K562 (cell line): ENCODE measurements around the gene A4GALT. TPM values are rescaled to one million over a fixed set of nuclear protein-coding genes. Genes with fewer than 3 reads are reported as not detected.

Experiments used
- ATAC-seq: fragments of 200-7000 bp; cut with Tn5 transposase; 3 replicates; pipeline ENCODE4 v1.9.1; 2020; ENCODE audit warnings: moderate library complexity
- BruUV-seq: library from RNA; stranded (reverse); fragments of 400-500 nt; replicated peaks from 2 replicates; lab custom pipeline; 2021; lab: Mats Ljungman, UMichigan
- CTCF ChIA-PET: fragments of 300-600 bp; formaldehyde crosslinking; extraction: SDS; loops from one replicate; lab custom pipeline; 2021; ENCODE audit warnings: low intra/inter-chr PET ratio; lab: Yijun Ruan, JAX
- POLR2A ChIA-PET: fragments of 300-600, 350-650 bp; sonication (Branson Sonifier 250); formaldehyde crosslinking; extraction: SDS; loops from one replicate; lab custom pipeline; 2021; ENCODE audit warnings: antibody characterized with exemption, inconsistent platforms; lab: Yijun Ruan, JAX
- DNase-seq, 4 experiments: peaks; one replicate each; pipeline versions ENCODE4 v3.0.0 to v3.0.0-alpha.2; 2011 to 2018; ENCODE audit warnings: low spot score in 3 of 4, mixed read lengths in 3 of 4; ENCODE audit errors: extremely low read depth in 1 of 4
- FAIRE-seq: peaks from 2 replicates; lab custom pipeline; 2011; peaks lifted over from hg19 to GRCh38; lab: Jason Lieb, UNC
- H2AFZ ChIP-seq: 2 replicates; pipeline ENCODE4 v1.6.0; 2011; ENCODE audit warnings: low read depth, low read length, control low read depth, inconsistent platforms
- H3K27ac ChIP-seq: fragments of 200-600 bp; 3 replicates; pipeline ENCODE4 v1.8.0; 2011; ENCODE audit warnings: low read depth, mild to moderate bottlenecking, control low read depth, inconsistent platforms, low read length, moderate library complexity, mixed read lengths; ENCODE audit errors: extremely low read depth
- H3K27me3 ChIP-seq, 2 experiments: fragments of 300-600 bp in 1 of 2; 2 replicates in 1 of 2; 3 replicates in 1 of 2; pipeline versions ENCODE4 v1.6.0 to v1.8.0; 2011; ENCODE audit warnings: inconsistent platforms in 2 of 2, low read length in 2 of 2, mild to moderate bottlenecking in 1 of 2, mixed read lengths in 1 of 2, moderate library complexity in 1 of 2; ENCODE audit not compliant: control insufficient read depth in 2 of 2, insufficient read depth in 2 of 2
- H3K36me3 ChIP-seq: fragments of 300-600 bp; 3 replicates; pipeline ENCODE4 v1.8.0; 2011; ENCODE audit warnings: mild to moderate bottlenecking, low read length, inconsistent platforms; ENCODE audit not compliant: control insufficient read depth, insufficient read depth
- H3K4me1 ChIP-seq, 2 experiments: fragments of 200-600 bp in 1 of 2; replicated peaks in 1 of 2; 2 replicates in 1 of 2; 3 replicates in 1 of 2; pipeline versions ENCODE4 v1.5.1 to v1.8.0; 2011; ENCODE audit warnings: inconsistent platforms in 2 of 2, low read length in 2 of 2, mild to moderate bottlenecking in 1 of 2, mixed read lengths in 1 of 2, moderate library complexity in 1 of 2; ENCODE audit not compliant: control insufficient read depth in 2 of 2, insufficient read depth in 2 of 2
- H3K4me2 ChIP-seq: 2 replicates; pipeline ENCODE4 v1.6.1; 2011; ENCODE audit warnings: low read length, control low read depth, inconsistent platforms, mixed read lengths; ENCODE audit not compliant: insufficient read depth
- H3K4me3 ChIP-seq: fragments of 200-600 bp; sonication (generic), shearing (Covaris generic); 2 replicates; pipeline ENCODE4 v1.5.1; 2016; ENCODE audit warnings: control low read depth, inconsistent platforms
- H3K79me2 ChIP-seq: fragments of 200-600 bp; 3 replicates; pipeline ENCODE4 v1.8.0; 2011; ENCODE audit warnings: low read length, inconsistent platforms; ENCODE audit not compliant: control insufficient read depth, insufficient read depth
- H3K9ac ChIP-seq, 2 experiments: 2 replicates each; pipeline versions ENCODE4 v1.6.0 to v1.6.1; 2011; ENCODE audit warnings: low read depth in 2 of 2, low read length in 2 of 2, control low read depth in 1 of 2, inconsistent platforms in 1 of 2, mild to moderate bottlenecking in 1 of 2, mixed read lengths in 1 of 2; ENCODE audit not compliant: insufficient read depth in 1 of 2
- H3K9me1 ChIP-seq: one replicate; pipeline ENCODE4 v1.6.0; 2011; ENCODE audit warnings: inconsistent platforms, mild to moderate bottlenecking, low read length, moderate library complexity; ENCODE audit not compliant: control insufficient read depth, insufficient read depth
- H3K9me3 ChIP-seq: replicated peaks from 2 replicates; pipeline ENCODE4 v1.5.1; 2011; ENCODE audit warnings: low read depth, low read length, inconsistent platforms; ENCODE audit not compliant: control insufficient read depth, insufficient read depth
- H4K20me1 ChIP-seq: replicated peaks from 2 replicates; pipeline ENCODE4 v1.6.1; 2011; ENCODE audit warnings: low read length, inconsistent platforms, mixed read lengths; ENCODE audit not compliant: control insufficient read depth, insufficient read depth
- FOXO4 ChIP-seq: fragments of 450-650 bp; formaldehyde crosslinking; IDR thresholded peaks from 2 replicates; pipeline ENCODE4 v1.4.0; 2020; ENCODE audit warnings: mild to moderate bottlenecking, moderate library complexity
- HLTF ChIP-seq: fragments of 450-650 bp; IDR thresholded peaks from 2 replicates; pipeline ENCODE4 v1.6.1; 2016
- NFIC ChIP-seq: fragments of 450-650 bp; IDR thresholded peaks from 2 replicates; pipeline ENCODE4 v1.6.1; 2017; ENCODE audit warnings: mild to moderate bottlenecking, inconsistent platforms
- SIX5 ChIP-seq, 2 experiments: IDR thresholded peaks; 2 replicates each; pipeline ENCODE4 v1.6.1; 2011; ENCODE audit warnings: low read length in 2 of 2, borderline replicate concordance in 1 of 2, low read depth in 1 of 2, mild to moderate bottlenecking in 1 of 2, moderate library complexity in 1 of 2; ENCODE audit not compliant: insufficient read depth in 1 of 2
- VEZF1 ChIP-seq: fragments of 200-800 bp; sonication (Bioruptor generic); IDR thresholded peaks from 2 replicates; pipeline ENCODE4 v1.6.1; 2017; ENCODE audit warnings: missing genetic modification characterization, missing compliant biosample characterization
- WGBS: fragments of 100-300 bp; shearing (Covaris generic); methylation state at CpG from one replicate; pipeline ENCODE4 v1.1.6; 2016; ENCODE audit warnings: low coverage, mixed read lengths; ENCODE audit not compliant: insufficient coverage; ENCODE audit errors: missing lambda C conversion rate; 5-methylcytosine and 5-hydroxymethylcytosine counted together
- in situ Hi-C: fragments of 300-500 bp; cut with MboI; formaldehyde crosslinking; loops from 4 replicates; pipeline ENCODE4 v1.15.0; 2018; ENCODE audit warnings: inconsistent platforms, mixed read lengths
- intact Hi-C: fragments of 100-400 bp; cut with micrococcal nuclease; formaldehyde crosslinking; loops from 2 replicates; pipeline ENCODE4 v1.14.2; 2022
- polyA plus RNA-seq, 8 experiments: library from polyadenylated mRNA; depleted of rRNA in 4 of 8; stranded (reverse) in 5 of 8; unstranded in 3 of 8; fragments of >200 nt; fragmentation: Nextera tagmentation in 2 of 8; fragmentation: Illumina TruSeq in 1 of 8; extraction: Ambion mirVana in 2 of 8; extraction: Trizol in 1 of 8; gene quantifications; 2 replicates each; pipeline versions ENCODE4 v1.2.1 to v1.2.3, GENCODE V29; 2011 to 2014; ENCODE audit warnings: inconsistent platforms in 1 of 8, missing spikeins in 1 of 8
- total RNA-seq, 7 experiments: library from RNA; depleted of rRNA in 6 of 7; stranded (reverse); fragments of >200 nt in 6 of 7; fragmentation: Illumina TruSeq in 2 of 7; extraction: Trizol in 2 of 7; gene quantifications; 2 replicates each; pipeline versions ENCODE4 v1.2.1 to v1.2.3, GENCODE V29; 2011 to 2021; ENCODE audit warnings: low replicate concordance in 1 of 7

The A4GALT gene
- total and polyA plus RNA-seq, 9 of the 15 experiments (the other 6 are each of a cell fraction or from before 2014, with no cell fraction given) = 0.07 to 0.11 TPM; not detected in 7

GRCh38 chr22:42683578-42684283, 36.9 kb downstream of the A4GALT start (continued):
- no peak for TF ChIP-seq FOXO4 (CRISPR knock-in tag)
- no peak for TF ChIP-seq HLTF
- no peak for TF ChIP-seq NFIC

GRCh38 chr22:42682113-42682851, 38.4 kb downstream of the A4GALT start:
- TF ChIP-seq SIX5 (IDR thresholded peaks at IDR 0.05; ENCODE audit: borderline replicate concordance in 1 of 2, insufficient read depth in 1 of 2, low read depth in 1 of 2, low read length in 2 of 2) (no peak), VEZF1 (no peak)
- TF ChIP-seq, all 486 proteins: peak for 0
- no peaks in the 10 kb centered on the region for H3K9me1 ChIP-seq
- H3K9ac ChIP-seq = no peak overlapping the region
- H3K36me3 ChIP-seq = no peaks in the 10 kb centered on the region
- WGBS = 31% methylated on average over 10 of the region's 10 CpGs
- in situ Hi-C loops (no loop called here), intact Hi-C loops (no loop called here)
- H3K4me1 ChIP-seq = no peaks in the 10 kb centered on the region; a peak in 1 of 5 replicates
- no peak overlapping the region for H3K27ac ChIP-seq
- H3K4me2 ChIP-seq = no peak overlapping the region
- no peak overlapping the region for H2AFZ ChIP-seq
- no peak overlapping the region for H3K4me3 ChIP-seq
- no peaks in the 10 kb centered on the region for H3K9me3 ChIP-seq
- DNase-seq = no peak
- ChIA-PET CTCF (no interaction called here), POLR2A (interaction anchor here (1.3 to 2.5 kb wide), 2 partner anchors 10 to 12 kb away, joined by 3 to 7 read pairs; no protein-coding TSS in a partner anchor)
- H3K79me2 ChIP-seq = no peaks in the 10 kb centered on the region
- no peak for ATAC-seq
- peaks cover 0 to 7% of the 10 kb centered on the region in 2 experiments; a peak in 4 of 5 replicates for H3K27me3 ChIP-seq
- no peak for FAIRE-seq
- BruUV-seq = no TSS peak
- no peaks in the 10 kb centered on the region for H4K20me1 ChIP-seq
